HG03342 (cell line): ENCODE results near the gene FNDC4.

Experiments used
- ATAC-seq: cut with Tn5 transposase; IDR thresholded peaks from one replicate; pipeline ENCODE4 v1.9.1; 2021; ENCODE audit warnings: mild to moderate bottlenecking, moderate library complexity; ENCODE audit not compliant: unreplicated experiment

Gene FNDC4

DNA sequence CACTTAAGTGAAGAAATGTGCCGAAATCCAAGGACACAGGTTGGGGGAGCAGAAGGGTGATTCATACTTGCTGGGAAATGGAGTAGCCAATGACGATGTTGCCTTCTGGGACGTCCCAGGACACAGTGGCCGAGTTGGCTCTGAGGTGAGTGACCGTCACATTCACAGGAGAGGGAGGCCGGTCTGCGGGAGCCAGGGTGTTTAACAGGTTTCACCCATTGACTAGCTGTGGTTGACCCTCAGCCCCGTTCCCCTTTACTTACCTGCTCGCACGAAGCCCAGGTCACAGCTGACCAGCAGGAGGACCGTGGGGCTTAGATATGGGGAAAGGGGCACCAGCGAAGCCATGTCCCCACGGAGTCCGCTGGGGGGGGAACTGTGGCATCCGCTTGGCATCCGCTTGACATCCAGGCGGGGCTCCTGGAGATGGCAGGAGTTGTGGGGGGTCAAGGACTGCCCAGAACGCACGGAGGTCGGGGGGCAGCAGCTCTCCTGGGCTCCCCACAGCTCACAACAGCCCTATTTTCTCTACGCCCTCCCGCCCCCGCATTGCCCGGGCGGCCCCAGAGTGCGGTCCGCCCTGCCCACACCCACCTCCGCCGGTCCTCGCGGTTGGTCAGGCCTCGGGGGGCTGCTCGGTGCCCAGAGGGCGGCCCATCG lies 586 bp downstream of the FNDC4 start:
- no peak for ATAC-seq

DNA sequence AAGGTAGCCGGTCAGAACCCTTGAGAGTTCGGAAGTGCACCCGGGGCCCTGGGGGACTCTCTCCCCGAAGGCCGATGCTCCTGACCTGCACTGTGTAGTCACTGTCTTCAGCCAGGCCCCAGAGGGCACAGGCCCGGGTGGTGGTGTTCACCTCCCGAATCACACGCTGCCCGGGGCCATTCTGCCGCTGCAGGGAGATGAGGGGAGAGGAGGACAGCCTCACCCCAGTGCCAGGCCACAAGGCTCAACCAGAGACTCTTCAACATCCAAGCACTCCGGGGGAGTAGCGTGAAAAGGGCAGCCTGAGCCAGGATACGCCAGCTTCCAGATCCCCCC lies 1.1 kb downstream of the FNDC4 start:
- no peak for ATAC-seq

DNA sequence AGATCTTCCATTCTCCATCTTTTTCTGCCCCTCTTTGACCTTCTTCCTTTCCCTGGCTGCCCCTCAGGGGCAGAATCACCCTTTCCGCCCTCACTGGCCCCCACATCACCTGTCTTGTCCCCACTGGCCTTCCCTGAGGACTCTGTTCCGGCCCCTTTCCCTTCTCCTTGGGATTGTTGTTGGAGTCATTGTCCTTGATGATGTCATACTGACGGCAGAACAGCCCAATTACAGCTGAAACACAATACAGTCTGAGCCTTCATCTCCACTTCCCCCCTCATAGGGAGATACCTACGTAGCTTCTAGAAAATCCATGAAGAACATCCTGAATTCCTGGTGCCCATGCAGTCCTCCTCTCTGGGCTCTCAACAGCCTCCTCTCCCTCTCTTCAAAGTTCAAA lies 2.4 kb downstream of the FNDC4 start:
- no peak for ATAC-seq

DNA sequence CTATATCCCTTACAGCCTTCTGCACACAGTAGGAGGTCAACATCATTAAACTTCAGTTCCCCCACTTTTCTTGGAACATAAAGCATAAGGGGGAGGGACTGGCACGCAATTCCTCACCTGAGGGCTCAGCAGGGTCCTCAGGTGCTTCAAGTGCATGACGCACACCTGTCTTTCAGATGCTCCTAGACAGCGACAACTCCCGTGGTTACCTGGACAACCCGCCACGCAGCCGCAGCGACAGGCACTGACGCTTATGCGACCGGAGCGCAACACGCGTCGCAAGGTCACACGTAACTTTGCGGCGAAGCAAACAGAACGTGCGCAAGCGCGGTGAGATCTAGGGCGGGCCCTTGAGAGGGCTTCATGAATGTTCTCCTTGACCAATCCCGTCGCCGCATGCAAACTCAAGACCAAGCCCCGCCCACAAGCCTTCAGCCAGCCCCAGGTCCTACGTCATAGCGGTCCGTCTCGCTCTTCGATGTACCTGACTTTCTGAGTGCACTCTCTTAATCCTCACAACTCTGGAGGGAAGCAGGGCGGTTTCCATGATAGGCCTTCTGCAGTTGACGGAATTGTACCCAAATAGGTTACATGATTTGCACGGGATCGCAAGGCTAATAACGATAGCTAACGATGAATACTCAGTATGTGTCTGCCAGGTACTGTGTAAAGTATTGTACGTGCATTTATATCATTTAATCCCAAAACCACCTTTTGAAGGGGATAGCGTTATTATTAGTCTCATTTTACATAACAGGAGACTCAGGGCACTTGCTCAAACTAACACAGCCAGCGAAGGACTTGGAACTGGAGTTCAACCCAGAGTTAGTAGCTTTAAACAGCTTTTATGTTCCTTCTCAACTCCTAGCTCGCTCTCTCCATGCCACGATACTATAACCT lies 5.3 kb downstream of the FNDC4 start, which contains the start of gene IFT172:
Gene IFT172 (minus strand): TSS at position 246 of the 900 bp plus-strand sequence. CDS start 90 bp downstream, at position 156.
- ATAC-seq: peak; percentile 90

DNA sequence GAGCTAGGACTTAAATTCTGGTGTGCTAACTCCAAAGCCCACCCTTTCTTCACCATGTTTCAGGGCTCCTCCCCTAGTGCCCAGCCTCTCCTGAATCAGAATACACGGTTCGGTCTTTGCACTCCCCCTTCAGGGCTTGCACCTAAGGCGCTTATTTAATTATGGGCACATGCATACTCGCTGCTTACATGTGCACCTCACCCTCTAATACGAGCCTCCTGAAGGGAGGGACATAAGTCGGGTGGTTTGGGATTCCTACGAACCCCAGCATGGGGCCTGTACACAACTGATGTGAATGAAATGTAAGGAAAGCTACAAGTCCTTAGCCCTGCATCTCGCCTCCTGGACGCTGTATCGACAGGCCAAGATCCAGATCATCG lies 5.9 kb downstream of the FNDC4 start:
- ATAC-seq: peak; percentile 19

DNA sequence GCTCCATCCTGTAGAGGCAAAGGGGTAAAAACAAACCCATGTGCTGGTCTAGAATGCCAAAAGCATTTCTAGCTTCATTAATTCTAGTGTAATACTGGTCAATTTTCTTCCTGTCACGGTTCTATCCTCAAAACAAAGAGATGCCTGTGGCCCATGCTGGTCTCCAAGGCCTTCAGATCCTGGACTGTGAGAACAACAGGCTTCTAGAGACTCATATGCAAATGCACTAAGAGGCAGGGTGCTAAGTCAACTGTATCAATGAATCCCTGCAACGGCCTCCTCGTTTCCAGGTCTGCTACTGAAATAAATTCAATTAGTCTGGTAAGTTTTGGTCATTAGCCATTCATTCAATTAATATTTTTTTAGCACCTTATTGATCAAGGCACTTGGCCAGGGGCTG lies 9.5 kb downstream of the FNDC4 start:
- ATAC-seq: no peak

DNA sequence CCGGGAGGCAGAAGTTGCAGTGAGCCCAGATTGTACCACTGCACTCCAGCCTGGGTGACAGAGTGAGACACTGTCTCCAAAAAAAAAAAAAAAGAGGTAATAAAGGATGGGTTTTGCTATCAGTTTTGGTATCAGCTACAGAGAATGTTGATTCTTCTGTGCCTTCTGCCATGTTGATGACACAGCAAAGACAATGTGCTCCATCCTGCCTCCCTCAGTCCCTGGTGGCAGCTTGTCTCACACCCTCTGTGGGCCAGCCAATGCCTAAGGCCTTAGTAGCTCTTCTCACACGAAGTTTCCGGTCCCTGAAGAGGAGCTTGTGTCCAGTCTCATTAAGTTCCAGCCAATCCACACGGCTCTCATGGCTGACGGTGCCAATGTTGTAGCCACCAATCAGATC lies 23.0 kb downstream of the FNDC4 start:
- no peak for ATAC-seq

DNA sequence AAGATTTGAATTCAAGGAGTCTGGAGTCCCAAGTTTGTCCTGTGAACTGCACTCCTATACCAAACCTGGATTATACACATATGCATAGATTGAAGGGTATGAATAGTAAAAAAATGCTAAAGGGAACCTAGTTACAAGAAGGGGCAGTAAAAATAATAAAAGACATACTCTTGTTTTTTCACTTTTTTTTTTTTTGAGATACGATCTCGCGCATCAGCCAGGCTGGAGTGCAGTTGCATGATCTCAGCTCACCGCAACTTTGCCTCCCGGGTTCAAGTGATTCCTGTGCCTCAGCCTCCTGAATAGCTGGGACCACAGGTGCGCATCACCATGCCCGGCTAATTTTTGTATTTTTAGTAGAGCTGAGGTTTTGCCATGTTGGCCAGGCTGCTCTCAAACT lies 30.6 kb downstream of the FNDC4 start:
- no peak for ATAC-seq

DNA sequence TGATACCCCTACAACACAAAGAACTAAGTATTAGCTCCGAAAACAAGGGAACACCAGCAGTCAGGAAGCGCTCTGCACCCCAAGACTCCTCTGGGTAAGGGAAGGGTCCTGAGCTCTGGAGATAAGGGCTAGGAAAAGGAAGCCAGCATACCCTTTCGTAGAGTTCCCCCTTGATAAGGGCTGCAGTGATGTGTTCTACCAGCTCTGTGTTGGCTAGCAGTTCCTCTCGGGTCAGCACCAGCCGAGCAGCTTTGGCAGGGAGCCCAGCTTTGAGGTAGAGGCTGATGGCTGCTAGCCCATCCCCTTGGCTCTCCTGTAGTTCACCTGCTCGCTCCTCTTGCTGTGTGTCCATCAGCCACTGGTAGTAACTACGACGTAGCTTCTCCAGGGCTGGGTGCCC lies 33.9 kb downstream of the FNDC4 start:
- no peak for ATAC-seq

DNA sequence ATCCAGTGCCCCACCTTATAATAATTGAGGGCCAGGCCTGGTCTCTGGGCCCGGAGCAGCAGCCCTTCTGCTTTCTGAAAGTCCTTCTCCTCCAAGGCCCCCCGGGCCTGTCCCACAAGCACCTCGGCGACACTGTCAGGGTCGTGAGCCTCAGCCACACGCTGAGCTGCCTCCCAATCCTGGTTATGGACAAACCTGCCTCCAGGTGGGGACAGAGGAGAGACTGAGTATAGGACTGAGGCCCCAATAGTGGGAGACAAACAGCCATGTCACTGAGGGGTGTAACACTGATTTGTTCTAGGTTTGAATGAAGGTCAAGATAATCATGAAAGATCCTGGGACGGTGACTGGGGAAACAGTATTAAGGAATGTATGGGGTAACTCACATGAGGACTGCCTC lies 41.0 kb downstream of the FNDC4 start:
- ATAC-seq: no peak

DNA sequence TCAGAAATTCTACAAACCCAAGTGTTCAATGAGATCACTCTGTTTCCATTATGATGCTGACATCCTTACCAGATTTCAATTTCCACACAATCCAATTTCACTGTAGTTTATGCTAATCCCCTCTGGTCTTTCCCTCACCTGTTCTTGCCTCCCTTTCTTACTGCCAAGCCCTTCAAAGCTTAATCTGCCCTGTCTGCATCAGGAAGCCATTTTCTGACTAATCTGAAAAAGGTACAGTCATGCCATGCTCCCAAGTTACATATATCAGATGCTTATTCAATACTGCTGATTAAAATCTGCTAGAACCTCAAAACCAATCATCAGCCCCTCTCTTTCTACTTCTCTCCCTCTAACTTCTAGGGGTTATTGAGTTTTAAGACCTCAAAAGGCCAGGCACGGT lies 43.9 kb downstream of the FNDC4 start:
- ATAC-seq: no peak

DNA sequence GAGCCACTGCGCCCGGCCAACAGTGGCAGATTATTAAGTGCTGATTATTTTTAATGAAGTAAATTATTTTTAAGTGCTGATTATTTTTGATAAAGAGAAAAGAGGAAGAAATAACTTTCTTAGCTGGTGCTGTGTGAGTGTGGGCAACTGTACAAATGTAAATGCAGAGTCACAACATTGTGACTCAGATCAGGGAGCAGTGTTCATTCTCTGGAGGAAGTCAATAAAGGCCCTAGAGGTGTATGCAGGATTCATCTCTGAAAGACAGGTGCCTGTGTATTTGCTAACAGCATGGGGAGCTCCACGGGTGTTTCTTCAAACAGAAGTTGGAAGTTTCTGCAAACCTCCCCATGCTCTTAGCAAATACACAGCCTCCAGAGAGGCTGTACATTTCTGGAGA lies 46.6 kb downstream of the FNDC4 start:
- no peak for ATAC-seq

DNA sequence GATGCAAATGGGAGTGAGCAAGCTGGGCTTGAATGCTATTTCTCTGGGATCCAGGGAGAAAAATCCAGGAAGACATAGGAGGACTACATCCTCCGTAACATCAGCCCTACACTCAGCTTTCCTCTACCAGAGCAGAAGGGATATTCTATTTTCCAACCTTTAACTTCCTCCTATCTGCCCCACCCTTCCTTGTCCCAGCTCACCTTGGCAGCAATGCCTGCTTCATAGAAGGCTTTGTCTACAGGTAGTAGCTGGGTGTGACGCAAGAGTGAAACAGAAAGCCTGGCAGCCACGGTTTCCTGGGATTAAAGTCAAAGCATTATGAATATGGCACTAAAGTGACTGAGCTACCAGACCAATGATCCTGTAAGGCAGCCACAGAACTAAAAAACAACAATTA lies 48.9 kb downstream of the FNDC4 start:
- no peak for ATAC-seq

DNA sequence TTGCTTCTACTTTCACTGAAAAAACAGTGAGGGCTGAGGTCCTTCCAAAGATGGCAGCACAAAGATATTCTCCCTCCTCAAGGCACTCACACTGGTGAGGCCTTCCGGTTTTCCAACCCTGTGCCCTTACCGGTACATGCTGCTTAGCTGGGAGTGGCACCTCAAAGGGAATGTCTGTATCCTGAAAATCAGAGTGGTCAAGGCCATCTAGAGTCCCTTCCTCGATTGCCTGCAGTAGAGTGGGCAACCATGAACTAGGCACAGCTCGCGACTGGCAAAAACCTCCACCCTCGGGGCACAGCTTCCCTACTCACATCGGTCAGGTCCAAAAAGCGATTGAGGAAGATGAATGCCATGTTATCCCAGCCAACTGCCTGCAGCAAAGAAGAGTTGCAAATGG lies 49.4 kb downstream of the FNDC4 start:
- no peak for ATAC-seq

DNA sequence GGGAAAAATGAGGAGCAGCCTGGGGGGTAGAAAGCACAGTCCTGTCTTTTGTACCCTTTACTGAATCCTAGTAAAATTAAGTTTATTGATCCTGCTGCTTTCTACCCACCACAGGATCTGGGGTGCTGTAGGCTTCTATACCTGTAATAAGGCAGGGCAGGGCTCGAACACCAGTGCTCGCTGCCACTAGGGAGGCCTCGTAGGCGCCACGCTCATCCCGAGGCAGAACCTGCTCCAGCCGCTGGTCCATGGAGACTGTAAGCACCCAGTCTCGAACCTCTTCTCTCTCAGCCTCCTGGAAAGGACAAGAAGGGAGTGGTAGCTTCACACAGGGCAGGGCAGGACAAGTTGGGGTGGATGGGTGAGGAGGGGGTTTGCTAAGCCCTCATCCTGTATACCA lies 49.8 kb downstream of the FNDC4 start:
- no peak for ATAC-seq

DNA sequence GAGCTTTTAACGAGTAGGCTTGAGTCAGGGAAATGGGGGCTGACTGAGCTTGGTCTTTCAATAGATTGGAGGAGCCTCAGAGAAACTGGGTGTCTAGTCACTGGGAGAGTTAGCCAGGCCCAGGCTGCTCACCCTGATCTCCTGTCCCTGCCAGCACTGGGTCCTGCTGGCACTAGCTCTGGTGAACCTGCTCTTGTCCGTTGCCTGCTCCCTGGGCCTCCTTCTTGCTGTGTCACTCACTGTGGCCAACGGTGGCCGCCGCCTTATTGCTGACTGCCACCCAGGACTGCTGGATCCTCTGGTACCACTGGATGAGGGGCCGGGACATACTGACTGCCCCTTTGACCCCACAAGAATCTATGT lies 52.1 kb downstream of the FNDC4 start:
- ATAC-seq: no peak

DNA sequence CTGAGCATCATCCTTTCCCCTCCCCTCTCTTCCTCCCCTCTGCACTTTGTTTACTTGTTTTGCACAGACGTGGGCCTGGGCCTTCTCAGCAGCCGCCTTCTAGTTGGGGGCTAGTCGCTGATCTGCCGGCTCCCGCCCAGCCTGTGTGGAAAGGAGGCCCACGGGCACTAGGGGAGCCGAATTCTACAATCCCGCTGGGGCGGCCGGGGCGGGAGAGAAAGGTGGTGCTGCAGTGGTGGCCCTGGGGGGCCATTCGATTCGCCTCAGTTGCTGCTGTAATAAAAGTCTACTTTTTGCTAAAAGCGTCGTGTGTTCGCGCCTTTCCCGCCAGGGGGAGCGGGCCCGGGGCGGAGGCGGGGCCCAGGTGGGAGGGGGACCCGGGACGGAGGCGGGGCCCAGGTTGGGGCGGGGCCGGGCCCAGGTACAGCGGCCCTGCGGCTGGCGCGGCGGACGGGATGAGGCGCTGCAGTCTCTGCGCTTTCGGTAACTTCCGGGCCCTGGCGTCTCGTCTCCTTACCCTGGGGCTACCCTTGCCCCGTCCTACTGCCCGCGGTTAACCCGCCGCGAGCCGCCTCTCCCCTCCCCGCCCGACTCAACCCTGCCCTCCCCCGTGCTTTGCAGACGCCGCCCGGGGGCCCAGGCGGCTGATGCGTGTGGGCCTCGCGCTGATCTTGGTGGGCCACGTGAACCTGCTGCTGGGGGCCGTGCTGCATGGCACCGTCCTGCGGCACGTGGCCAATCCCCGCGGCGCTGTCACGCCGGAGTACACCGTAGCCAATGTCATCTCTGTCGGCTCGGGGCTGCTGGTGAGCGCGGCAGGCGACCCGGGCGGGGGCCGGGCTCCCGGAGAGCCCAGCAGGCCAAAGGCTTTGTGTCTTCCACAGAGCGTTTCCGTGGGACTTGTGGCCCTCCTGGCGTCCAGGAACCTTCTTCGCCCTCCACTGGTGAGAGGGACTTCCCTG lies 52.8 kb downstream of the FNDC4 start, which contains the start of gene KRTCAP3:
Gene KRTCAP3 (plus strand): TSS at position 424 of the 962 bp plus-strand sequence. CDS start 32 bp downstream, at position 456.
- no peak for ATAC-seq
